ENCODE measurements around the gene KCNN1. TPM values are rescaled to one million over a fixed set of nuclear protein-coding genes. Genes with fewer than 3 reads are reported as not detected.

Gene KCNN1
- total RNA-seq, 2 donors from 2014 or later = not detected

GRCh38 chr19:17942582-17943273 lies 24.2 kb upstream of the KCNN1 start:
- intact Hi-C loops (cut with DNase I) = loop anchor here (5.0 kb wide), 2 partner anchors 55 to 120 kb away; no protein-coding TSS in a partner anchor
- Histone ChIP-seq H3K4me3 (no peak overlapping the region), H3K4me1 (peaks cover 6% of the 10 kb centered on the region), H3K36me3 (replicated peaks in 1 of 2; ENCODE audit: insufficient read depth in 1 of 2, low read depth in 2 of 2) (peaks cover 0 to 2% of the 10 kb centered on the region in 2 donors), H3K9me3 (no peaks in the 10 kb centered on the region), H3K27ac (no peak overlapping the region), H3K27me3 (no peaks in the 10 kb centered on the region)
- DNase-seq (no peak), ATAC-seq (no peak)
- TF ChIP-seq, protein P1, sequence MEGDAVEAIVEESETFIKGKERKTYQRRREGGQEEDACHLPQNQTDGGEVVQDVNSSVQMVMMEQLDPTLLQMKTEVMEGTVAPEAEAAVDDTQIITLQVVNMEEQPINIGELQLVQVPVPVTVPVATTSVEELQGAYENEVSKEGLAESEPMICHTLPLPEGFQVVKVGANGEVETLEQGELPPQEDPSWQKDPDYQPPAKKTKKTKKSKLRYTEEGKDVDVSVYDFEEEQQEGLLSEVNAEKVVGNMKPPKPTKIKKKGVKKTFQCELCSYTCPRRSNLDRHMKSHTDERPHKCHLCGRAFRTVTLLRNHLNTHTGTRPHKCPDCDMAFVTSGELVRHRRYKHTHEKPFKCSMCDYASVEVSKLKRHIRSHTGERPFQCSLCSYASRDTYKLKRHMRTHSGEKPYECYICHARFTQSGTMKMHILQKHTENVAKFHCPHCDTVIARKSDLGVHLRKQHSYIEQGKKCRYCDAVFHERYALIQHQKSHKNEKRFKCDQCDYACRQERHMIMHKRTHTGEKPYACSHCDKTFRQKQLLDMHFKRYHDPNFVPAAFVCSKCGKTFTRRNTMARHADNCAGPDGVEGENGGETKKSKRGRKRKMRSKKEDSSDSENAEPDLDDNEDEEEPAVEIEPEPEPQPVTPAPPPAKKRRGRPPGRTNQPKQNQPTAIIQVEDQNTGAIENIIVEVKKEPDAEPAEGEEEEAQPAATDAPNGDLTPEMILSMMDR (IDR thresholded peaks at IDR 0.05) = no peak
- TF ChIP-seq POLR2A (IDR thresholded peaks at IDR 0.05) = no peak
- 85 to 87% methylated on average over 34 to 41 of the region's 41 CpGs for WGBS, 2 donors

GRCh38 chr19:17943274-17944221 lies 23.4 kb upstream of the KCNN1 start:
- Histone ChIP-seq H3K27me3 (no peaks in the 10 kb centered on the region), H3K9me3 (no peaks in the 10 kb centered on the region), H3K36me3 (replicated peaks in 1 of 2; ENCODE audit: insufficient read depth in 1 of 2, low read depth in 2 of 2) (peaks cover 0 to 2% of the 10 kb centered on the region in 2 donors), H3K4me3 (no peak overlapping the region), H3K27ac (no peak overlapping the region), H3K4me1 (peaks cover 7% of the 10 kb centered on the region)
- intact Hi-C loops (cut with DNase I) = loop anchor here (5.0 kb wide), 2 partner anchors 54 to 119 kb away; no protein-coding TSS in a partner anchor
- WGBS, 2 donors = 85 to 90% methylated on average over 19 to 30 of the region's 57 CpGs
- DNase-seq (no peak), ATAC-seq (no peak)
- TF ChIP-seq, protein P1 (IDR thresholded peaks at IDR 0.05) = no peak
- TF ChIP-seq POLR2A (IDR thresholded peaks at IDR 0.05) = no peak

GRCh38 chr19:17944301-17944700 lies 22.6 kb upstream of the KCNN1 start:
- H3K9me3 ChIP-seq = no peaks in the 10 kb centered on the region
- H3K27ac ChIP-seq = no peak overlapping the region
- intact Hi-C loops (cut with DNase I) = loop anchor here (5.0 kb wide), 2 partner anchors 53 to 118 kb away; no protein-coding TSS in a partner anchor
- H3K27me3 ChIP-seq = no peaks in the 10 kb centered on the region
- ATAC-seq (no peak), DNase-seq (no peak)
- H3K36me3 ChIP-seq (replicated peaks in 1 of 2; ENCODE audit: insufficient read depth in 1 of 2, low read depth in 2 of 2) = no peaks in the 10 kb centered on the region
- no peak overlapping the region for H3K4me3 ChIP-seq
- H3K4me1 ChIP-seq = peaks cover 14% of the 10 kb centered on the region
- WGBS, 2 donors = 89 to 90% methylated on average over 4 of the region's 4 CpGs
- TF ChIP-seq, protein P1 (IDR thresholded peaks at IDR 0.05) = no peak
- TF ChIP-seq POLR2A (IDR thresholded peaks at IDR 0.05) = no peak

DNA sequence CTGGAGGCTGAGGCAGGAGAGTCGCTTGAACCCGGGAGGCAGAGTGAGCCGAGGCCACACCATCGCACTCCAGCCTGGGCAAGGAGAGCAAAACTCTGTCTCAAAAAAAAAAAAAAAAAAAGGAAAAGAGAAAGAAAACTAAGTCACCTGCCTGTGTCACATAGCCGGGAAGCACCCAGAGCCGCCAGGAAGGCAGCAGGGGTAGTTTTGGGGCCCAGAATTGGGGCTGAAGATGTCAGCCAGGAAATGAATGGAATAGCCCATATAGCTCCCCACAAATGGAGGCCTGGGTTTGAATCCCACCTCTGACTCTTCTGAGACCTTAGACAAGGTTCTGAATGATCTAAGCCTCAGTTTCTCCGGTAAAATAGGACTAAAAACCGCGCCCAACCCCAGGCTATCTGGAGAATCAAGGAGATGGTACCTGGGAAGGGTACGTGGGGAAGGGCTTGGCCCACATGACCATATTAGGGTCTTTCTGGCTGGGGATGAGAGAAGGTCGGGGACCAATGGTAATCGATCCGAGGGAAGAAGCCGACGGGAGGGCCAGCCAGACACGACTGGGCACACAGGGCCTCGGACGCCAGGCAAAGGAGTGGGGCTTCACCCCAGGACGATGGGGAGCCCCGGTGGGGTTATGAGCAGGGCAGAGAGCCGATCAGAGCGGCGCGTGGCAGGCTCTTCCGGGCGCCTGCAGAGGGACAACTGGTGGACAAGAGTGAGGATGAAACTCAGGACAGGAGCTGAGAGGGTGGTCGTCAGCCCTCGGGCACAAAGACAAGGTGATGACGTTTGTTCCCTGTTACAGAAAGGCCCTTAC lies 19.7 kb upstream of the KCNN1 start:
- Histone ChIP-seq H3K9me3 (no peaks in the 10 kb centered on the region), H3K4me3 (peak overlapping the region in 1 of 2 donors; percentile 15), H3K27ac (peak overlapping the region in 3 of 4 donors; percentile 45 to 61 (median 46)), H3K36me3 (replicated peaks in 1 of 2; ENCODE audit: insufficient read depth in 1 of 2, low read depth in 2 of 2) (no peaks in the 10 kb centered on the region), H3K27me3 (peaks cover 0 to 23% of the 10 kb centered on the region in 2 donors), H3K4me1 (peaks cover 41% of the 10 kb centered on the region)
- ATAC-seq (peak; percentile 36), DNase-seq (peak in 3 of 4 donors; percentile 18 to 37 (median 29))
- TF ChIP-seq, protein P1 (IDR thresholded peaks at IDR 0.05) = no peak
- no peak for TF ChIP-seq POLR2A (IDR thresholded peaks at IDR 0.05)
- intact Hi-C loops (cut with DNase I) = no loop called here
- WGBS, 2 donors = 19 to 57% methylated on average over 6 to 29 of the region's 29 CpGs
